CD1c-positive myeloid dendritic cell (primary cell): Measurements from ENCODE around the gene ITGA11.

Experiments used
- DNase-seq: peaks from one replicate; pipeline ENCODE4 v3.0.0-alpha.2; 2016; ENCODE audit errors: extremely low spot score

ITGA11 gene

GRCh38 chr15:68289621-68290352 lies 142.2 kb downstream of the ITGA11 start:
- DNase-seq, result no peak

GRCh38 chr15:68289057-68289456 lies 142.9 kb downstream of the ITGA11 start:
- no peak for DNase-seq

GRCh38 chr15:68286256-68286655 lies 145.7 kb downstream of the ITGA11 start:
- no peak for DNase-seq

- no peak for DNase-seq
Measured at GRCh38 chr15:68285259-68285980, 146.5 kb downstream of the ITGA11 start.

- DNase-seq, result no peak
Measured at GRCh38 chr15:68284616-68285258, 147.2 kb downstream of the ITGA11 start.

GRCh38 chr15:68283401-68283800 lies 148.6 kb downstream of the ITGA11 start:
- no peak for DNase-seq

- DNase-seq, result no peak
Measured at GRCh38 chr15:68281008-68281407, 151.0 kb downstream of the ITGA11 start.

- no peak for DNase-seq
Measured at GRCh38 chr15:68279779-68280753, 151.9 kb downstream of the ITGA11 start.

- DNase-seq, result peak; percentile 55
Measured at GRCh38 chr15:68278595-68279405, 153.2 kb downstream of the ITGA11 start.

- DNase-seq, result no peak
Measured at GRCh38 chr15:68278345-68278594, 153.7 kb downstream of the ITGA11 start.

GRCh38 chr15:68277603-68278344 lies 154.2 kb downstream of the ITGA11 start, which contains the start of gene FEM1B:
Gene FEM1B, plus strand, starts transcription at chr15:68277745. Its CDS starts 673 bp downstream, at chr15:68278418.
- DNase-seq, result peak; percentile 94

- DNase-seq, result peak; percentile 68
Measured at GRCh38 chr15:68277131-68277602, 154.8 kb downstream of the ITGA11 start.

- no peak for DNase-seq
Measured at GRCh38 chr15:68276668-68277067, 155.3 kb downstream of the ITGA11 start.

- DNase-seq, result no peak
Measured at GRCh38 chr15:68275165-68275746, 156.7 kb downstream of the ITGA11 start.

- no peak for DNase-seq
Measured at GRCh38 chr15:68274201-68274848, 157.6 kb downstream of the ITGA11 start.

GRCh38 chr15:68272721-68273271 lies 159.2 kb downstream of the ITGA11 start:
- no peak for DNase-seq

- no peak for DNase-seq
Measured at GRCh38 chr15:68271854-68272471, 160.0 kb downstream of the ITGA11 start.

GRCh38 chr15:68268405-68268804 lies 163.6 kb downstream of the ITGA11 start:
- DNase-seq, result no peak
